K562 (cell line): ENCODE data around the gene CDC42BPB. TPM values are rescaled to one million over a fixed set of nuclear protein-coding genes. Genes with fewer than 3 reads are reported as not detected.

Experiments used
- ATAC-seq: fragments of 200-7000 bp; cut with Tn5 transposase; 3 replicates; pipeline ENCODE4 v1.9.1; 2020; ENCODE audit warnings: moderate library complexity
- BruUV-seq: library from RNA; stranded (reverse); fragments of 400-500 nt; replicated peaks from 2 replicates; lab custom pipeline; 2021; lab: Mats Ljungman, UMichigan
- CTCF ChIA-PET: fragments of 300-600 bp; formaldehyde crosslinking; extraction: SDS; loops from one replicate; lab custom pipeline; 2021; ENCODE audit warnings: low intra/inter-chr PET ratio; lab: Yijun Ruan, JAX
- POLR2A ChIA-PET: fragments of 300-600, 350-650 bp; sonication (Branson Sonifier 250); formaldehyde crosslinking; extraction: SDS; loops from one replicate; lab custom pipeline; 2021; ENCODE audit warnings: antibody characterized with exemption, inconsistent platforms; lab: Yijun Ruan, JAX
- DNase-seq, 4 experiments: peaks; one replicate each; pipeline versions ENCODE4 v3.0.0 to v3.0.0-alpha.2; 2011 to 2018; ENCODE audit warnings: low spot score in 3 of 4, mixed read lengths in 3 of 4; ENCODE audit errors: extremely low read depth in 1 of 4
- FAIRE-seq: peaks from 2 replicates; lab custom pipeline; 2011; peaks lifted over from hg19 to GRCh38; lab: Jason Lieb, UNC
- H2AFZ ChIP-seq: 2 replicates; pipeline ENCODE4 v1.6.0; 2011; ENCODE audit warnings: low read depth, low read length, control low read depth, inconsistent platforms
- H3K27ac ChIP-seq: fragments of 200-600 bp; 3 replicates; pipeline ENCODE4 v1.8.0; 2011; ENCODE audit warnings: low read depth, mild to moderate bottlenecking, control low read depth, inconsistent platforms, low read length, moderate library complexity, mixed read lengths; ENCODE audit errors: extremely low read depth
- H3K27me3 ChIP-seq, 2 experiments: fragments of 300-600 bp in 1 of 2; 2 replicates in 1 of 2; 3 replicates in 1 of 2; pipeline versions ENCODE4 v1.6.0 to v1.8.0; 2011; ENCODE audit warnings: inconsistent platforms in 2 of 2, low read length in 2 of 2, mild to moderate bottlenecking in 1 of 2, mixed read lengths in 1 of 2, moderate library complexity in 1 of 2; ENCODE audit not compliant: control insufficient read depth in 2 of 2, insufficient read depth in 2 of 2
- H3K36me3 ChIP-seq: fragments of 300-600 bp; 3 replicates; pipeline ENCODE4 v1.8.0; 2011; ENCODE audit warnings: mild to moderate bottlenecking, low read length, inconsistent platforms; ENCODE audit not compliant: control insufficient read depth, insufficient read depth
- H3K4me1 ChIP-seq, 2 experiments: fragments of 200-600 bp in 1 of 2; replicated peaks in 1 of 2; 2 replicates in 1 of 2; 3 replicates in 1 of 2; pipeline versions ENCODE4 v1.5.1 to v1.8.0; 2011; ENCODE audit warnings: inconsistent platforms in 2 of 2, low read length in 2 of 2, mild to moderate bottlenecking in 1 of 2, mixed read lengths in 1 of 2, moderate library complexity in 1 of 2; ENCODE audit not compliant: control insufficient read depth in 2 of 2, insufficient read depth in 2 of 2
- H3K4me2 ChIP-seq: 2 replicates; pipeline ENCODE4 v1.6.1; 2011; ENCODE audit warnings: low read length, control low read depth, inconsistent platforms, mixed read lengths; ENCODE audit not compliant: insufficient read depth
- H3K4me3 ChIP-seq: fragments of 200-600 bp; sonication (generic), shearing (Covaris generic); 2 replicates; pipeline ENCODE4 v1.5.1; 2016; ENCODE audit warnings: control low read depth, inconsistent platforms
- H3K79me2 ChIP-seq: fragments of 200-600 bp; 3 replicates; pipeline ENCODE4 v1.8.0; 2011; ENCODE audit warnings: low read length, inconsistent platforms; ENCODE audit not compliant: control insufficient read depth, insufficient read depth
- H3K9ac ChIP-seq, 2 experiments: 2 replicates each; pipeline versions ENCODE4 v1.6.0 to v1.6.1; 2011; ENCODE audit warnings: low read depth in 2 of 2, low read length in 2 of 2, control low read depth in 1 of 2, inconsistent platforms in 1 of 2, mild to moderate bottlenecking in 1 of 2, mixed read lengths in 1 of 2; ENCODE audit not compliant: insufficient read depth in 1 of 2
- H3K9me1 ChIP-seq: one replicate; pipeline ENCODE4 v1.6.0; 2011; ENCODE audit warnings: inconsistent platforms, mild to moderate bottlenecking, low read length, moderate library complexity; ENCODE audit not compliant: control insufficient read depth, insufficient read depth
- H3K9me3 ChIP-seq: replicated peaks from 2 replicates; pipeline ENCODE4 v1.5.1; 2011; ENCODE audit warnings: low read depth, low read length, inconsistent platforms; ENCODE audit not compliant: control insufficient read depth, insufficient read depth
- H4K20me1 ChIP-seq: replicated peaks from 2 replicates; pipeline ENCODE4 v1.6.1; 2011; ENCODE audit warnings: low read length, inconsistent platforms, mixed read lengths; ENCODE audit not compliant: control insufficient read depth, insufficient read depth
- C11orf30 ChIP-seq: fragments of 450-650 bp; IDR thresholded peaks from 2 replicates; pipeline ENCODE4 v1.6.1; 2016; ENCODE audit warnings: low read depth, mild to moderate bottlenecking
- CREBBP ChIP-seq: IDR thresholded peaks from one replicate; pipeline ENCODE4 v1.6.1; 2012; ENCODE audit warnings: low read depth, mild to moderate bottlenecking, control low read depth, inconsistent platforms, low read length
- SMC3 ChIP-seq: conservative IDR thresholded peaks from 2 replicates; pipeline ENCODE4 v1.6.1; 2011; ENCODE audit warnings: low read depth, low read length, improper control_type of control experiment; ENCODE audit not compliant: insufficient read depth
- SREBF1 ChIP-seq: fragments of 150-350 bp; IDR thresholded peaks from 2 replicates; pipeline ENCODE4 v1.6.1; 2014; ENCODE audit warnings: antibody characterized with exemption, low read depth, low read length, borderline replicate concordance
- ZFP36 ChIP-seq: fragments of 150-350 bp; IDR thresholded peaks from 2 replicates; pipeline ENCODE4 v1.6.1; 2018; ENCODE audit warnings: low read length, low read depth; ENCODE audit not compliant: partially characterized antibody
- ZKSCAN1 ChIP-seq: fragments of 150-350 bp; IDR thresholded peaks from 2 replicates; pipeline ENCODE4 v1.6.1; 2016; ENCODE audit warnings: low read depth, low read length
- ZNF197 ChIP-seq: fragments of 200-800 bp; sonication (Bioruptor generic); IDR thresholded peaks from 2 replicates; pipeline ENCODE4 v1.6.1; 2016; ENCODE audit warnings: low read depth, missing genetic modification characterization, missing compliant biosample characterization
- ZNF695 ChIP-seq: fragments of 450-650 bp; formaldehyde crosslinking; IDR thresholded peaks from 2 replicates; pipeline ENCODE4 v1.4.0; 2020; ENCODE audit warnings: mild to moderate bottlenecking, moderate library complexity
- WGBS: fragments of 100-300 bp; shearing (Covaris generic); methylation state at CpG from one replicate; pipeline ENCODE4 v1.1.6; 2016; ENCODE audit warnings: low coverage, mixed read lengths; ENCODE audit not compliant: insufficient coverage; ENCODE audit errors: missing lambda C conversion rate; 5-methylcytosine and 5-hydroxymethylcytosine counted together
- in situ Hi-C: fragments of 300-500 bp; cut with MboI; formaldehyde crosslinking; loops from 4 replicates; pipeline ENCODE4 v1.15.0; 2018; ENCODE audit warnings: inconsistent platforms, mixed read lengths
- intact Hi-C: fragments of 100-400 bp; cut with micrococcal nuclease; formaldehyde crosslinking; loops from 2 replicates; pipeline ENCODE4 v1.14.2; 2022
- polyA plus RNA-seq, 8 experiments: library from polyadenylated mRNA; depleted of rRNA in 4 of 8; stranded (reverse) in 5 of 8; unstranded in 3 of 8; fragments of >200 nt; fragmentation: Nextera tagmentation in 2 of 8; fragmentation: Illumina TruSeq in 1 of 8; extraction: Ambion mirVana in 2 of 8; extraction: Trizol in 1 of 8; gene quantifications; 2 replicates each; pipeline versions ENCODE4 v1.2.1 to v1.2.3, GENCODE V29; 2011 to 2014; ENCODE audit warnings: inconsistent platforms in 1 of 8, missing spikeins in 1 of 8
- total RNA-seq, 7 experiments: library from RNA; depleted of rRNA in 6 of 7; stranded (reverse); fragments of >200 nt in 6 of 7; fragmentation: Illumina TruSeq in 2 of 7; extraction: Trizol in 2 of 7; gene quantifications; 2 replicates each; pipeline versions ENCODE4 v1.2.1 to v1.2.3, GENCODE V29; 2011 to 2021; ENCODE audit warnings: low replicate concordance in 1 of 7
- TF ChIP-seq, protein P1 (sequence below), 3 experiments: IDR thresholded peaks in 2 of 3; conservative IDR thresholded peaks in 1 of 3; 2 replicates each; pipeline ENCODE4 v1.5.1; 2011 to 2012; ENCODE audit warnings: low read length in 3 of 3, mild to moderate bottlenecking in 3 of 3, control low read depth in 2 of 3, improper control_type of control experiment in 1 of 3, inconsistent platforms in 1 of 3, low read depth in 1 of 3, mixed read lengths in 1 of 3, moderate library complexity in 1 of 3; ENCODE audit not compliant: insufficient read depth in 2 of 3
- TF ChIP-seq, protein P2 (sequence below): sonication (generic); formaldehyde crosslinking; IDR thresholded peaks from 2 replicates; pipeline ENCODE4 v1.8.0; 2022; ENCODE audit warnings: missing genetic modification reagents, mild to moderate bottlenecking, moderate library complexity, borderline replicate concordance
- TF ChIP-seq, protein P3 (sequence below): sonication (generic); formaldehyde crosslinking; IDR thresholded peaks from 2 replicates; pipeline ENCODE4 v1.8.1; 2023; ENCODE audit warnings: mild to moderate bottlenecking, missing genetic modification reagents

Gene CDC42BPB
- total and polyA plus RNA-seq, 9 of the 15 experiments (the other 6 are each of a cell fraction or from before 2014, with no cell fraction given): 0.07 to 24.3 (median 12.6) TPM

DNA sequence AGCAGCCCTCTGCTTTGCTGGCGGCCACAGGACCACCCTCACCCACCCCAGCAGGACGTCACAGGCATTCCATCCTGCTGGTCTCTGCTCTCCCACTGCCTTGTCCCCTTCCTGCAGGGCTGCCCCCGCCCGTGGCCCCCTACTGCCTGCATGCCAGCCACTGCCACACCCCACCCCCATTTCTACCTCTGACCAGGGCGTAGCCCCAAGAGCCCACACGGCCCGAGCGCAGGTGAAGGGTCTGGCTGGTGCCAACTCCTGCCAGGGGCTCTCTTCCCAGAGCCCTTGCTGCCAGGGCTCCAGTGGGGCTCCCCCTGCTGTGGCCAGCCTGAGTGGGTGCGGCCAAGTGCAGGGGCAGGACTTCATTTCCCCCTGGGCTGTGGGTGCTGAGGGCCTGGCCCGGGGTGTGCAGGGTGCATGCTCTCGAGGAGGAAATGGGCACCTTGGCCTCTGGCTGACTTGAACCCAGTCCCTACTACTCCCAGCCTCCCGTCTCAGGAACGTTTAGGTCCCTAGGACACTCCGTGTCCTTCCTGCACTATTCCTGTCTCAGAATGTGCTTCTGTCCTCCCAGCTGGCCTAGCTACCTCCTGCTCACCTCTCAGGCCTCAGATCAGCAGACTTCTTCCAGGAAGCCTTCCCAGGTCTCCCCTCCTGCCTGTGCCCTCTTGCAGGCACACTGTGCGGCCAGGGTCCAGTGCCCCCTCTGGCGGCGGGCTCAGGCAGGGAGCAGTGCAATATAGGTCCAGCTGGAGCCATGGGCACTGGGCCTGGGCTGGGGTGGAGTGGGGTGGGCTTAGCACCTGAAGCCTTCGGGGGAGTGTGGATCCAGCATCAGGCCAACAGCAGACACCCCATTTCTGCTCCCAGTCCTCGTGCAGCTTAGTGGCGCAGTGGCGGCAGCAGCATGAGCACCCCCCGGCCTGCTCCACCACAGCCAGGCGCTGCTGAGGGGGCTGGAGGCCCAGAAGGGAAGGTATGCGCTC lies 28.1 kb upstream of the CDC42BPB start:
- TF ChIP-seq SREBF1 (no peak), ZFP36 (peak; percentile 83), SMC3 (0 out of 2 replicates have a peak, but pooled peaks have one; percentile 14), C11orf30 (no peak), CREBBP (no peak), ZKSCAN1 (peak; percentile 92), ZNF695 (CRISPR knock-in tag) (no peak), ZNF197 (CRISPR knock-in tag) (no peak)
- TF ChIP-seq, protein P1, sequence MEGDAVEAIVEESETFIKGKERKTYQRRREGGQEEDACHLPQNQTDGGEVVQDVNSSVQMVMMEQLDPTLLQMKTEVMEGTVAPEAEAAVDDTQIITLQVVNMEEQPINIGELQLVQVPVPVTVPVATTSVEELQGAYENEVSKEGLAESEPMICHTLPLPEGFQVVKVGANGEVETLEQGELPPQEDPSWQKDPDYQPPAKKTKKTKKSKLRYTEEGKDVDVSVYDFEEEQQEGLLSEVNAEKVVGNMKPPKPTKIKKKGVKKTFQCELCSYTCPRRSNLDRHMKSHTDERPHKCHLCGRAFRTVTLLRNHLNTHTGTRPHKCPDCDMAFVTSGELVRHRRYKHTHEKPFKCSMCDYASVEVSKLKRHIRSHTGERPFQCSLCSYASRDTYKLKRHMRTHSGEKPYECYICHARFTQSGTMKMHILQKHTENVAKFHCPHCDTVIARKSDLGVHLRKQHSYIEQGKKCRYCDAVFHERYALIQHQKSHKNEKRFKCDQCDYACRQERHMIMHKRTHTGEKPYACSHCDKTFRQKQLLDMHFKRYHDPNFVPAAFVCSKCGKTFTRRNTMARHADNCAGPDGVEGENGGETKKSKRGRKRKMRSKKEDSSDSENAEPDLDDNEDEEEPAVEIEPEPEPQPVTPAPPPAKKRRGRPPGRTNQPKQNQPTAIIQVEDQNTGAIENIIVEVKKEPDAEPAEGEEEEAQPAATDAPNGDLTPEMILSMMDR (IDR thresholded peaks at IDR 0.05 in 2 of 3, conservative IDR thresholded peaks at IDR 0.05 in 1 of 3; ENCODE audit: insufficient read depth in 2 of 3, low read depth in 1 of 3, low read length in 3 of 3): peak; percentile 41 to 49 (median 44)
- TF ChIP-seq, protein P2, sequence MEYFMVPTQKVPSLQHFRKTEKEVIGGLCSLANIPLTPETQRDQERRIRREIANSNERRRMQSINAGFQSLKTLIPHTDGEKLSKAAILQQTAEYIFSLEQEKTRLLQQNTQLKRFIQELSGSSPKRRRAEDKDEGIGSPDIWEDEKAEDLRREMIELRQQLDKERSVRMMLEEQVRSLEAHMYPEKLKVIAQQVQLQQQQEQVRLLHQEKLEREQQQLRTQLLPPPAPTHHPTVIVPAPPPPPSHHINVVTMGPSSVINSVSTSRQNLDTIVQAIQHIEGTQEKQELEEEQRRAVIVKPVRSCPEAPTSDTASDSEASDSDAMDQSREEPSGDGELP (CRISPR knock-in tag): peak; percentile 42; the same call in 1 of the 2 replicates
- TF ChIP-seq, protein P3, sequence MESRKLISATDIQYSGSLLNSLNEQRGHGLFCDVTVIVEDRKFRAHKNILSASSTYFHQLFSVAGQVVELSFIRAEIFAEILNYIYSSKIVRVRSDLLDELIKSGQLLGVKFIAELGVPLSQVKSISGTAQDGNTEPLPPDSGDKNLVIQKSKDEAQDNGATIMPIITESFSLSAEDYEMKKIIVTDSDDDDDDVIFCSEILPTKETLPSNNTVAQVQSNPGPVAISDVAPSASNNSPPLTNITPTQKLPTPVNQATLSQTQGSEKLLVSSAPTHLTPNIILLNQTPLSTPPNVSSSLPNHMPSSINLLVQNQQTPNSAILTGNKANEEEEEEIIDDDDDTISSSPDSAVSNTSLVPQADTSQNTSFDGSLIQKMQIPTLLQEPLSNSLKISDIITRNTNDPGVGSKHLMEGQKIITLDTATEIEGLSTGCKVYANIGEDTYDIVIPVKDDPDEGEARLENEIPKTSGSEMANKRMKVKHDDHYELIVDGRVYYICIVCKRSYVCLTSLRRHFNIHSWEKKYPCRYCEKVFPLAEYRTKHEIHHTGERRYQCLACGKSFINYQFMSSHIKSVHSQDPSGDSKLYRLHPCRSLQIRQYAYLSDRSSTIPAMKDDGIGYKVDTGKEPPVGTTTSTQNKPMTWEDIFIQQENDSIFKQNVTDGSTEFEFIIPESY: peak; percentile 67
- Histone ChIP-seq H3K4me3 (no peak overlapping the region), H3K27me3 (peaks cover 0 to 8% of the 10 kb centered on the region in 2 experiments; a peak in 2 of 5 replicates), H3K4me2 (no peak overlapping the region), H4K20me1 (no peaks in the 10 kb centered on the region), H3K9ac (no peak overlapping the region), H3K27ac (no peak overlapping the region), H3K4me1 (peaks cover 0 to 50% of the 10 kb centered on the region in 2 experiments; a peak in 2 of 5 replicates), H3K9me3 (no peaks in the 10 kb centered on the region), H3K36me3 (no peaks in the 10 kb centered on the region), H3K9me1 (no peaks in the 10 kb centered on the region), H3K79me2 (no peaks in the 10 kb centered on the region), H2AFZ (no peak overlapping the region)
- DNase-seq (no peak), ATAC-seq (peak; percentile 72), FAIRE-seq (no peak)
- in situ Hi-C loops: loop anchor here (10.0 kb wide), 1 partner anchor 449 kb away; no protein-coding TSS in a partner anchor
- CTCF ChIA-PET: no interaction called here
- no TSS peak for BruUV-seq
- intact Hi-C loops: no loop called here
- 10% methylated on average over 12 of the region's 24 CpGs for WGBS
- POLR2A ChIA-PET: no interaction called here
